HG02798 (cell line): ENCODE data around the gene TESK1.
A peak's percentile ranks its signal among the peaks of the same experiment; 100 is the strongest.

Source experiments
- ATAC-seq: cut with Tn5 transposase; IDR thresholded peaks from one replicate; pipeline ENCODE4 v1.9.1; 2021; ENCODE audit warnings: mild to moderate bottlenecking; ENCODE audit not compliant: unreplicated experiment, poor library complexity

Gene TESK1, protein sequence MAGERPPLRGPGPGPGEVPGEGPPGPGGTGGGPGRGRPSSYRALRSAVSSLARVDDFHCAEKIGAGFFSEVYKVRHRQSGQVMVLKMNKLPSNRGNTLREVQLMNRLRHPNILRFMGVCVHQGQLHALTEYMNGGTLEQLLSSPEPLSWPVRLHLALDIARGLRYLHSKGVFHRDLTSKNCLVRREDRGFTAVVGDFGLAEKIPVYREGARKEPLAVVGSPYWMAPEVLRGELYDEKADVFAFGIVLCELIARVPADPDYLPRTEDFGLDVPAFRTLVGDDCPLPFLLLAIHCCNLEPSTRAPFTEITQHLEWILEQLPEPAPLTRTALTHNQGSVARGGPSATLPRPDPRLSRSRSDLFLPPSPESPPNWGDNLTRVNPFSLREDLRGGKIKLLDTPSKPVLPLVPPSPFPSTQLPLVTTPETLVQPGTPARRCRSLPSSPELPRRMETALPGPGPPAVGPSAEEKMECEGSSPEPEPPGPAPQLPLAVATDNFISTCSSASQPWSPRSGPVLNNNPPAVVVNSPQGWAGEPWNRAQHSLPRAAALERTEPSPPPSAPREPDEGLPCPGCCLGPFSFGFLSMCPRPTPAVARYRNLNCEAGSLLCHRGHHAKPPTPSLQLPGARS

DNA sequence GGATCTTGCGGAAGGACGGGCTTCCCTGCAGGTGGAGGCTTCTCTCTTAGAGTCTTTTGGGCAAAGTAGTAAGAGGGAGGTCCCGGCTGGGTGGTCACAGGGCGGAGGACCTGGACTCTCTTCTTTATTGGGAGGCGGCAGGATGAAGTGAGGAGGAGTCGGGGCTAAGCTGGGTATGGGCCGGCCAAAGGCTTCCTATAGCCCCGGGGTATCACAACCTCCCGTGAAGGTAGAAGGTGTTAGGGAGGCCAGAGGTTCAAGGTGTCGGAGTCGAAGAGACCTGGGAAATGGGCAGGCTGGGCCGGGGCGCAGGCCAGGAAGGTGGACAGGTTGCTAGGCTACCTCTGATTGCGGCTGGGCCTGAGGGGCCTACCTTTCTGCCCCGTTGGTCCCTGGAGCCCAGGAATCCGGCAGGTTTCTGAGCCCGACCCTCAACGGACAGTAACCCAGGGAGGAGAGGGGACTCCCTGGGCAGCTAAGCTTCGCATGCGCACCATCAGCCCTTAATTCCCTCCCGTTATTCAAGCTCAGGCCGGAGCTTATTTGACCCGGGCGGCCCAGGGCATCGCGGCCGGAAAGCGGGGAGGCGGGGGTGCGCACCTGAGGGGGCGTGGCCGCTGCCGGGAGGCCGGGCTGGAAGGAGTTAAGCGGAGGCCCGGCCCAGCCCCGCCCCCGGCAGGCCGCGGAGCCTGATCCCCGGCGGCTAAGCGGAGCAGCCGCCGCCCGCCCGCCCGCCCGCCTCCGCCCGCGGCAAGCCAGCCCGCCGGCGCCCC lies at the start of gene TESK1:
Gene TESK1, plus strand, starts transcription at position 685 of the 773 bp plus-strand sequence. CDS start 358 bp downstream, outside the sequence.
- ATAC-seq: peak; percentile 46

DNA sequence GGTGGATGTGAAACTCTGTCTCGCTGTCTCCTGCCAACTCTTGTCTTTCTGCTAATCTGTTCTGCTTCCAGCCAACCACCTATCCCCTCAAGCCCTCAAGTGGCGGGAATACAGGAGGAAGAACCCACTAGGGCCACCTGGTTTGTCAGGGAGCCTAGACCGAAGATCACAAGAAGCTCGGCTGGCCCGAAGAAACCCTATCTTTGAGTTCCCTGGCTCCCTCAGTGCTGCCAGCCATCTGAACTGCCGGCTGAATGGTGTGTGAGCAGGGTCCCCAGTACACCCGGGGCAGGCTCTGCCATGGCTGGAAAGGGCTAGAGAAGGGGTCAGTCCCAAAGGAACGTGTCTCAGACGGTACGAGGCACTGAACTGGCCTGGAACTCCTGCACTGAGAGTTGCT lies 49.2 kb upstream of the TESK1 start:
- no peak for ATAC-seq

DNA sequence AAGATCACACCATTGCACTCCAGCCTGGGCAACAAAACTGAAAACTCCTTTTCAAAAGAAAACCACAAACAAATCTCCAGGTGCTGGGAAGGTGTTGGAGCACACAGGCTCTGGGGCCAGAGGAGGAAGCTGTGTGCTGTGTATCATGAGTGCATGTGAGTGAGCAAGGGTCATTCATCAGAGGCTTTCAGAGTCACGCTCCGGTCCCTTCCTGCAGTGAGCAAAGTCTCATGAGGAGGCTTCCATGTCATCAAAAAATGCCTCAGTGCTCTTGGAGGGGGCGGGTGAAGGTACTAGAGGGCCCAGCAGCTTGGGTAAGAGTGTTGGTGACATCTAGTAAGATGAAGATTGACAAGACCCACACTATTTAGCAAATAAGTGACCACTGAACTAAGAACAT lies 48.3 kb upstream of the TESK1 start:
- ATAC-seq: no peak

DNA sequence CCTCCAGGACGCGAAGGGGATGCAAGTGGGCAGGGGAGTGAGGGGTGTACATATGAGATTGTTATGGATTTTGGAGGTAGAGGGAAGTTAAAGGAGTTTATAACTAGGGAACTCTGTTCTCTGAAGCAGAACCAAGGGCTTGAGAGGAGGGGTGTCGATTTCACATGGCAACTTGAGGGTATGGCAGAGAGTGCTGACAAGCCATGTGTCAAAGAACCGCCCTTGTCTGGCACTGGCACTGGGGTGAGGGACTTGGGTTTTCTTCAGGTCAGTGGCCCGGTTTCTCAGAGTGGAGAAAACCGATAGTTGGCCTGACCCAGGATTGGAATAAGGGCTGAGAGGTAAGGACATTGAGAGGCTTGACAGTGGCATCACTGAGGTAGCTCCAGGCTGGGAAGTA lies 47.7 kb upstream of the TESK1 start:
- ATAC-seq: no peak

DNA sequence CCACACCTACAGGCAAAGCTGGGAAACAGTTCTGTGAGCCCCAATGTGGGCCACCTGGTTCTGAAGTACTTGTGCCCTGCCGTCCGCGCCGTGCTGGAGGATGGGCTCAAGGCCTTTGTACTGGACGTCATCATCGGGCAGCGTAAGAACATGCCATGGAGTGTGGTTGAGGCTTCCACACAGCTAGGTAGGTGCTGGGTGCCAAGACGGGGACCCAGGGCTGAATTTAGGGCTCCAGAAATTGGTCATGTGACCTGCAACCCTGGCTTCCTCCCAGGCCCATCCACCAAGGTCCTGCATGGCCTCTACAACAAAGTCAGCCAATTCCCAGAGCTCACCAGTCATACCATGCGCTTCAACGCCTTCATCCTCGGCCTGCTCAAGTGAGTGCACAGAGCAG lies 46.9 kb upstream of the TESK1 start:
- ATAC-seq: no peak

DNA sequence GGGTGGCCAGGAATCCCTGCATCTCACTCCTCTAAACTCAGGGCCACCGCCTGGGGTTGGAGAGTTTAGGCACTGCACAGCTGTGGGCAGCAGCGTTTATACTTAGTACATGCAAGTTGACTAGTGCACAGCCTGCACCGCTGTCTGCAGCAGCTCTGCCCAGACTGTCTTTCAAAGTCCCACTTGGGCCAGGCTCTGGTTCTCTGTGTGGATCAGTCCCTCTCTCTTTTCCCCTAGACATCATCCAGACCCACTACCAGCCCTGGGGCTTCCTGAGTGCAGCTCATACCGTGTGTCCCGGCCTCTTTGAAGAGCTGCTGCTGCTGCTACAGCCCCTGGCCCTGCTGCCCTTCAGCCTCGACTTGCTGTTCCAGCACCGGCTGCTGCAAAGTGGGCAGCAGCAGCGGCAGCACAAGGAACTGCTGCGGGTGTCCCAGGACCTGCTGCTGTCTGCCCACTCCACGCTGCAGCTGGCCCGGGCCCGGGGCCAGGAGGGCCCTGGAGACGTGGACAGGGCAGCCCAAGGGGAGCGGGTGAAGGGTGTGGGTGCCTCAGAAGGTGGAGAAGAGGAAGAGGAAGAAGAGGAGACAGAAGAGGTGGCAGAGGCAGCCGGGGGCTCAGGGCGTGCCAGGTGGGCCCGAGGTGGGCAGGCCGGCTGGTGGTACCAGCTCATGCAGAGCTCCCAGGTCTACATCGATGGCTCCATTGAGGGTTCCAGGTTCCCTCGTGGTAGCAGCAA lies 45.1 kb upstream of the TESK1 start:
- ATAC-seq: no peak

DNA sequence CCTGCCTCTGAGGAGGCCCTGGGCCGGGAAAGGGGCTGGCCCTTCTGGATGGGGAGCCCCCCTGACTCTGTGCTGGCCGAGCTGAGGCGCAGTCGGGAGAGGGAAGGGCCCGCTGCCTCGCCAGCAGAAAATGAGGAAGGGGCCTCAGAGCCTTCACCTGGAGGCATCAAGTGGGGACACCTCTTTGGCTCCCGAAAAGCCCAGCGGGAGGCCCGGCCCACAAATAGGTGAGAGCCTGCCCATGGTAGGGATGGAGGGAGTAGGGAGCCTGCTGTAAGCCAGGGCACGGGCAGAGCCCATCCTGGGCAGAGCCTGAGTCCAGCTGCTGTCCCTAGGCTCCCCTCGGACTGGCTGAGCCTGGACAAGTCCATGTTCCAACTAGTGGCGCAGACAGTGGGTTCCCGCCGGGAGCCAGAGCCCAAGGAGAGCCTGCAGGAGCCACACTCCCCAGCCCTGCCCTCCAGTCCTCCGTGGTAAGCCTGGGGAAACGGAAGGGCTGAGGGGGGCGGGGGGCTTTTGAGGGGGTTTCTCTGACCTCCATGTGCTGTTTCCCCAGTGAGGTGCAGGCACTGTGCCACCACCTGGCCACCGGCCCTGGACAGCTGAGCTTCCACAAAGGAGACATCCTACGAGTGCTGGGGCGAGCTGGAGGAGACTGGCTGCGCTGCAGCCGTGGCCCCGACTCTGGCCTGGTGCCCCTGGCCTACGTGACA lies 44.3 kb upstream of the TESK1 start:
- no peak for ATAC-seq

DNA sequence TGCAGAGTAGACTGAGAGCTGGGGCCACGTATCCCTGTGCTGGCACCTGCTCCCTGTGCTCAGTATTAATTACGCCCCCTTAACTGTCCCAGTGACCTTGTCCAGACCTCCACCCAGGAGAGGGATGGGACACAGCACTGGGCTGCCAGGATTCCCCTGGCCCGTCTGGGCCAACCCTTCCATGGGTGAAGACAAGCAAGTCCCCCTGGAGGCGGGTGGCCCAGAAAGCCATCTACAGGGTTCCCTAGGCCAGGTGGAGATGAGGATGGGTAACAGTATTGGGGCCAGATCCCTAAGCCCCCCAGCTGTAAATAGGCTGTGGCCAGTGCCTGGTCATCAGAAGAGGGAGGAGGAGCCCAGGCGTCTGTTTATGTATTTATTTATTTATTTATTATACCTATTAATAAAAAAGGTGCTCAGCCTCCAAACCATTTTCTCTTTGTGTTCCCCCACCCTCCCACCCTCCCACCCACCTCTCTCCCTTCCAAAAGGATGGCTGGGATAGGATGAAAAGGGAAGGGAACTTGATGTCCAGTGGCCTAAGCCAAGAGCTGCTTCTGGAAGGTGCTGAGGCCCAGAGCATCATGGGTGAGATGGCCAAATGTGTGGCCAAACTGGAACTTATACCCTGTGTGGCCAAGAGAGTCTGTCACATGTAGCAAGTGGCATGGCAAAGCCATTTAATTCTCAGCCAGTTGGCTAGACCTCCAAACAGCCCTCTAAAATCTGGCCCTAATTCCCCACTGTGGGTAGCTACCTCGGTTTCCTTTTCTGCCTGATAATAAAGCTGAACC lies 43.4 kb upstream of the TESK1 start:
- no peak for ATAC-seq

DNA sequence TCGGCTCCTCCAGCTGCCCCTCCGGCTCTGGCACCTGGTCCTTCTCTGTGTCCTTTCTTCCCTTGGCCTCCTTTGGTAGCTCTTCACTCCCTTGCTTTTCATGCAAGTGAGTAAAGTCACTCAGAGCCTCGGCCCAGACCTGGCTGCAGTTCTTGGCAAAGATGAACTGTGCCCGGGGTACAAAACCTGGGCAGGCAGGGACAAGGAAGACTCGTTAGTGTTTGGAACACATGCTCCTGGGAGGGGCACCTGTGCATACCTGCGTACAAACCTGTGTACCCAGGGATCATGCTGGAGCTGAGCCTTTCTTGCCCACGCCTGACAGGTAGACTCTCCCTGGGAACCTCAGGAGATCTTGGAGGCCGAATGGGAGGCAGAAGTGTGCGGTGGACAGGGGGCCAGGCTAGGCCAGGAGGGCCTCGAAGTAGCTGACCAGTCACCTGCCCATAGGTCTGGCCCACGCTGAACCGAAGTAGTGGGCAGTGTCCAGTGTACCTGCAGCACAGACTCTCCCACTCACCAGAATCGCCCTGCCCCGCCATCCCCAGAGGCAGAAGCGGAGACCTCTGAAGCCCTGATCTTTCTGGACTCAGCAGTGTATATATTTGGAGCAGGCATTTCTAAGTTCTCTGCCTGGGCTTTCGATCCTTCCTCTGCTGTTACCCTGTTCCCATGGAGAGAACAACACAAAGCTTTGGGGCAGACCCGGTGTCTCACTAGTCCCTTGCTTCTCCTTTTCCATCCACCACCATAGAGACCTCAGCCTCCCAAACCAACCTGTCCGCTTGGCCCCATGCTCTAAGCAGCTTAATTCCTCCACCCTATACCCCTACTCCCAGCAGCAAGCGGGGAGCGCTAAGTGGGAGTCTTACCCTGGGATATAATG lies 41.9 kb upstream of the TESK1 start:
- ATAC-seq: no peak

DNA sequence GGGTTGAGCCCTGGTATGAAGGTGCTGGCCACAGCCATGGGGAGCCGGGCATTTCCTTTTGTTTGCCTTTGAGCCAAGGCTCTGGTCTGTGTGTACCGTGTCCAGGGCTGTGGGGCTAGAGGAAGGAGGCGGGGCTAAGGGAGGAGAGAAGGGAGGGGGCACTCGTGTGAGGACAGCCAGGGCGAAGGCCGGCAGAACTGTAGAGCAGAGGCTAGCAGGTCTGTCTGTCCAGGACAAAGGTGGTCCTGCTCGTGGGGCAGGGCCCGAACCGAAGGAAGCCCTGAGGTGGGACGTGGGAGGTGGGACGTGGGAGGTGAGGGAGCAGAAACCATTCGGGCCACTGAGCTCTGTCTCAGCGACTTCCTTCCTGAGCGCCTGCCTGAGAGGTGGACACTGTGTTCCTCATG lies 41.3 kb upstream of the TESK1 start:
- no peak for ATAC-seq

DNA sequence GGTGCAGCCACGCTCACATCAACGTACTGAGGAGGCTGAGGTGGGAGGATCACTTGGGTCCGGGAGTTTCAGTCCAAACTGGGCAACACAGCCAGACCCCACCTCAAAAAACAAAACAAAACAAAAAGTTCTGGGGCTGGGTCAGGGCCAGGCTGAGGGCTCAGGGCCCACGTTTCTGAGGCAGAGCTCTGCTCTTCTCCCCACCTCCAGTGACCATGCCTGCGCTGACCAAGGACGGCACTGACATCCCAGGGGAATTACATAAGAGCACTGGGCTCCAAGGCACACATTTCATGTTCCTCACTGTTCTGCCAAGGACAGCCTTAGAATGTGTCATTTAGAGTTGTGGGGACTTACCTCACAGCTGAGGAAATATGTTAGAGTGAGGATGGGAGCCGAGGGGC lies 40.4 kb upstream of the TESK1 start:
- no peak for ATAC-seq

DNA sequence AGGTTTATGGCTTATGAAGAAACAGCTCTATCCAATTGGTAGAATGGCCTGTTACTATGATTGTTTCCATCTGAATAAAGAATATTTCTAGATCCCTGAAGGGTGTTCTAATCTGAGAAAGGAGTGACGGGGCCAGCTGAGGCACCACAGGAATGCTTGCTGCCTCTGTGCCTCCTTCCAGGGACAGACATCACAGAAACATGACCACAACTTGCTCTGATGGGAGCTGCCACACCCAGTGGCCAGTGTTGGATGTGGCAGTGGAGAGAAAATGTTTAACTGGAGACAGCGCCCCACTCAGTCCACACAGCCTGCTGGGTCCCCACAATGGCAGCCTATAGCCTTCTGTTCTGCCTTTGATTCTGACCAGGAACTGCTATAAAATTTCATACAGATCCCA lies 38.6 kb upstream of the TESK1 start:
- ATAC-seq: no peak

DNA sequence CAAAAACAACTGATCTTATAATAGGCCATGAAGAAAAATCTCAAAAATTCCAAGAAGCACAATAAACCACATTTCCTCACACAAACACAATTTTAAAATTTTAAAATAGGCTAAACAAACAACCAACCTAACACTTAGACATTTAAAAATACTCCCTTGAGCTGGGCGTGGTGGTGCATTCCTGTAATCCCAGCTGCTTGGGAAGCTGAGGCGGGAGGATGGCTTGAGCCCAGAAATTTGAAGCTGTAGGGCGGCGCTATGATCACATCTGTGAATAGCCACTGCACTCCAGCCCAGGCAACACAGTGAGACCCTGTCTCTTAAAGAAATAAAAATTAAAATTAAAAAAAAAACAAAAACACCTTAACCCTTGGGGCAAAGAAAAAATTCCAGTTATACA lies 36.9 kb upstream of the TESK1 start:
- no peak for ATAC-seq

DNA sequence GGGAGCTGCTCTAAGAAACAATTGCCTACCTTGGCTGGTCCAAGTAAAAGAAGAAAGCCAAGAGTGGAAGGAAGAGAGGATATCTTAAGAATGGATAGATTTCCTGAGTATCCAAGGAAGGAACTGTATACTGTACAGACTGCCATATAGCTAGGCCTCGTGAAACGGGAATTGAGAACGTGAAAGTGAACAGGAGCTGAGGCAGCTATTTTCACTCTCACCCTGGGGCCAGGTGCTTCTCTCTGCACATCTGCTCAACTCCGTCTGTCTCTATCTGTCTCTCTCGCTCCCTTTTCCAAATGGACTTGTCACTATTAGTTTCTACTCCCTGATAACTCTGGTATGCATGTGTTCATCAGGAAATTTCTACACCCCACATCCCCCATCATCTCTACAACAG lies 35.9 kb upstream of the TESK1 start:
- ATAC-seq: peak; percentile 82

DNA sequence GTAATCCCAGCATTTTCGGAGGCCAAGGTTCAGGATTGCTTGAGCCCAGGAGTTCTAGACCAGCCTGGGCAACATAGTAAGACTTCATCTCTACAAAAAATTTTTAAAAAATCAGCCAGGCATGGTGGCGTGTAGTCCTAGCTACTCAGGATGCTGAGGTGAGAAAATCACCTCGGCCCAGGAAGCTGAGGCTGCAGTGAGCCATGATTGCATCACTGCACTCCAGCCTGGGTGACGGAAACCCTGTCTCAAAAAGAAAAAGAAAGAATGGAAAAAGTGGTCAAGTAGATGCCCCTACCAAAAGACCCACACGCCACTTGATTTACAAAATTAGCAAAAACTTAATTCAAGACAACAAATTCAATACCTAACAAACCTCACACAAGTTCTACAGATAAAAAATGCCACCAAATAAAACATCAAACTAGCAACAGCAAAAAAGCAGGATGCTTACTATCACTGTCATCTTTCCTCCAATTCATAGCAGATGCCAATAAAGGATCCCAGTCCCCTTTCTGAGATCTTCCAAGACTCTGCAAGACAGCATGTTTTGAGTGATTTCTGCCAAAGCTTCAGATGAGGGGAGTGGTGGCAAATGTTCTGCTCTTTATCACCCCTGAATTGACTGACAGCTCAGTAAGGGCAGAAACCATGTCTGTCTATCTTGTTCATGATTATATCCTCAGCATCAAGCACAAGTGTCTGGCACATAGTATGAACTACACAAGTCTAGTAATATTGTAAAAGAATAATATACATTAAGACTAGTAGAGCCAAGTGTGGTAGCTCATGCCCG lies 34.2 kb upstream of the TESK1 start:
- ATAC-seq: no peak

DNA sequence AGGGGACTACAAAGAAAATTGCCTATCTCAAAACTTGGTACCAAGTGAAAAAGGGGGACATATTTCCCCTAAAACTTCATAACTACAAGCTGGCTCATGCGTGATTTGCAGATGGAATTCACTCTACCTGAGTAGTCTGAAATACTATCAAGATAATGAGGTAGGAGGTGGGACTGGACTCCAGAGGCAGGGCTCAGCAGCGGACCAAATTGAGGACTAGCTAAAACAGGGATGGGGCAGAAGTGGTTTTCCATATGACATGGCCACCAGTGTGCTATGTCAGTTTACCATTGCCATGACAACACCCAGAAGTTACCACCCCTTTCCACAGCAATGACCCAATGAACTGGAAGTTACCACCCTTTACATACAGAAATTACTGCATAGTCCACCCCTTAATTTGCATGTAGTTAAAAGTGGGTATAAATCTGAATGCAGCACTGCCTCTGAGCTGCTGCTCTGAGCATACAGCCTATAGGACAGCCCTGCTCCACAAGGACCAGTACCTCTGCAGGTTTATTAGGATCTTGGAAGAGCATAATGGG lies 30.4 kb upstream of the TESK1 start:
- ATAC-seq: no peak

DNA sequence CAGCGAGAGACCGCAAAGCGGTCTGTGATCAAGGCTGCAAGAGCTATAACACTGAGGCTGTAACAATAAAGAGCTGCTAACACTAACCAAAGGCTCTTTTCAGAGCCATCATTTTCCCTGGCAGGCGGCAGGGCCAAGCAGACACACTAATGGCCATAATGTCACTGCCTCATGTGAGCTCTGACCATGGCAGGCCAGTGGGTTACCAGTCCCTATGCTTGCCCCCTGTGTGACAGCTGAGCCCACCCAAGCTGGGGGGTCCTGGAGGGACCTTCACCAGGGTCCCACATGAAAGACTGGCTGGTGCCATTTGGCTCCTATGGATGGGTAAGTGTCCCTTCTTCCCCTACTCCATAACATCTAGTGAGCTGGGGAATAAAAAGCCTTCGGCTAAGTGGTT lies 29.6 kb upstream of the TESK1 start:
- ATAC-seq: no peak
